HG02981 (cell line): ENCODE results near the gene CYP4X1.
"Not testable (repeated sequence)": the region's sequence is repeated elsewhere in the genome, so short reads cannot be mapped to it uniquely, and the experiment has no call there.

ENCODE experiments used
- ATAC-seq: cut with Tn5 transposase; IDR thresholded peaks from one replicate; pipeline ENCODE4 v1.9.1; 2021; ENCODE audit warnings: mild to moderate bottlenecking, moderate library complexity; ENCODE audit not compliant: unreplicated experiment

The CYP4X1 gene

DNA sequence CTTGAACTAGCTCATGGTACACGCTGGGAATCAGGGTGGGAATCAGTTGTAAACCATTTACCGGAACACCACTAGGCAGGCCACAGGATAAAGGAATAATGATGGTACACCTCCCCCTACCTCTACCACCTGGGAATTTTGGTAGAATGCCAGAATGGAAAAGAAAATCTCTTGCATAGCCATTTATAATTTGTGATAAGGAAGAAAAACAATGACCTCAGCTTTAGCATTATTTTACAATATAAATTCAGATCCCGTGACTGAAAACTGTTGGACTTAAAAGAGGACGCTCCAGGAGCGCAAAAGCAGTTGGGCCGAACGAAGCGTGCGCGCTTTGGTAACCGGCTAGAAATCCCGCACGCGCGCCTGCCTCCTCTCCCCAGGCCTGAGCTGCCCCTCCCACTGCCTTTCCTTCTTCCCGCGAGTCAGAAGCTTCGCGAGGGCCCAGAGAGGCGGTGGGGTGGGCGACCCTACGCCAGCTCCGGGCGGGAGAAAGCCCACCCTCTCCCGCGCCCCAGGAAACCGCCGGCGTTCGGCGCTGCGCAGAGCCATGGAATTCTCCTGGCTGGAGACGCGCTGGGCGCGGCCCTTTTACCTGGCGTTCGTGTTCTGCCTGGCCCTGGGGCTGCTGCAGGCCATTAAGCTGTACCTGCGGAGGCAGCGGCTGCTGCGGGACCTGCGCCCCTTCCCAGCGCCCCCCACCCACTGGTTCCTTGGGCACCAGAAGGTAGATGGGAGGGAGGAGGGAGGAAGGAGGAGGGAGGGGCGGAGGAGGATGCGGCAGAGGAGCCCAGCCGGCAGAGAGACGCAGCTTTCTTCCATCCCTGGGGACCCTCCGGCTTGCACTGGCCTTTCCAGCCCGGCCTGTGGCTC lies at the start of gene CYP4X1:
CYP4X1 (plus strand) TSS at position 402 of the 873 bp plus-strand sequence; CDS start at position 551, 149 bp downstream.
- ATAC-seq: no peak

DNA sequence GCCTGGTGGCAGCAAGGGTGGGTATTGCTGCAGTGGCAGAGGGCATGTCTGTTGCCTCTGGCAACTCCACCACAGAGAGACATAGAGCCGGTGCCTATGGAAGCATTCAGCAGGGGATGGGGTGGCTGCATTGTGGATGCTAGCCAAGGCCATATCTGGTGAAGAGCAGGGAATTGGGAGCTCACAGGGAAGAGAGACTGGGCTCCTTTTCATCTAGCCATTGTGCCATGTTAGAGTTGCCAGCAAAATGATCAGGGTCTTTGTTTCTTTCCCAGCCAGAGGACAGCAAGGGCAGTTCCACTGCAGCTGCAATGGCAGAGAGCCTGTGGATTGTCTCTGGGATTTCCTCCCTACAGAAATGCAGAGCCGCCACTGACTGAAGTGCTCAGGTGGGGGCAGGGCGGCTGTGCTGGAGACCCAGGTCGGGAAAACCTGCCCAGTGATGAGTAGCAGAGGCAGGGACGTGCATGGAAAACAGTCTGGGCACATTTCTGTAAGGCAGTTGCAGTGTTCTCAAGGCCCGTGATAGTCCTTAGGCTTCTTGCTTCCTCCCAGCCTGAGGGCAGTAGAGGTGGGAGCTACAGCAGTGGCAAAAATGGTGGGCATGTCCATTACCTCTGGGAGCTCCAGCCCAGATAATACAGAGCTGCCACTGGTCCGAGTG lies 40.2 kb upstream of the CYP4X1 start:
- ATAC-seq: no peak

GRCh38 chr1:46983830-46984586 lies 39.5 kb upstream of the CYP4X1 start:
- no peak for ATAC-seq

GRCh38 chr1:46990541-46990940 lies 32.9 kb upstream of the CYP4X1 start:
- ATAC-seq: not testable (repeated sequence)

DNA sequence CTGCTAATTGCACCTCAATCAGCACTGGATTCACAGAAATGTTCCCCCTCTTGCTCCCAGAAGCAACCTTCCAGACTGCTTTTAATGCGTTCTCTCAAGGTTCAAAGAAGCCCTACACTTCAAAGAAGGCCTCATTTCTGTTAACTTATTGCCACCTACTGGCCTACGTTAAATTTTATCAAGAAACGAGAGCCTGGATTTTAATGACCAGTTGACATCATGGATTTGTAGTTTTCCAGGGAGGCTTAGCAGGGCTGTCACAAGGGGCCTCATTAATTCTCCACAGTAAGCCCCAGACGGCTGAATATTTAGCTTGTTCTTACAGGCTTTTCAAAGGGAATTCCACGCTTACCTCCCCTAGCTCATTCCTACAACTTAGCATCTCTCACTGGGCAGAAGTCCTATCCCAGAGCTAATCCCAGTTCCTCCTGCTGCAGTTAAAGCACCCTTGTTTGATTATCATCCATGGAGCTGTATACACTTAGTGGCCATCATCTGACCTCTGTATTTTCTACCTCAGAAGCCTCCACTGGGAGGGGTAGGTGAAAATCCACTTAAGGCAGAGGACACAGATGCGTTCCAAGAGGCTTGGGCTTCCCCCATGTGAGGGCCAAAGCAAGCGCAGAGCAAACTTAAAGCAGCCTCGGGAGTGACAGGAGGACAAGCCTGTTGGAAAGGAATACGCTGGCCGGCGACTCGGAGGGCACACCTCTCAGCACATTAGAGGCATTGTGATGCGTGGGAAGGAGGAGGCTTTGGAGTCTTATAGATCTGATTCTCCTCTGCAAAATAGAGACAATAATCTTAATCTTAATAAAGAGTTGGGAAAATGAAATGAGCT lies 32.2 kb upstream of the CYP4X1 start:
- no peak for ATAC-seq

GRCh38 chr1:46996659-46997281 lies 26.7 kb upstream of the CYP4X1 start:
- ATAC-seq: no peak

DNA sequence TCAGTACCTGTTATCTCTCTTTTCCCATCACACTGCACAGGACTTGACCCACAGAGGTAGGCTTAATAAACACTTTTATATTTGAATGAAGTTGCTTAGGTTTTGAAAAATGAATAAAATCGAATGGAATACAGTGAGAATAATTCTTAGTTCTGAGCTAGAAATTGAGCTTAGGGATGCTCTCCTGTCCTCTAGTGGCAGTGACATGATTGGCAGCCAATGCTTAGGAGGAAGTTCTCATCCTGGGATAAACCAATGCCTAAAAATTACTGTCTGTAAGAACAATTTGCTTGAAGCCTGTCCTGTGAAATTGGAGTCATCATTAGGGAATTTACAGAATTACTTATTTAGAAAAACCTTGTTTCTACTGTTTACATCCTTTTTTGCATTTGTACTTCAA lies 21.3 kb upstream of the CYP4X1 start:
- ATAC-seq: no peak

- no peak for ATAC-seq
These were observed 19.5 kb upstream of the CYP4X1 start for GRCh38 chr1:47003896-47004403.

DNA sequence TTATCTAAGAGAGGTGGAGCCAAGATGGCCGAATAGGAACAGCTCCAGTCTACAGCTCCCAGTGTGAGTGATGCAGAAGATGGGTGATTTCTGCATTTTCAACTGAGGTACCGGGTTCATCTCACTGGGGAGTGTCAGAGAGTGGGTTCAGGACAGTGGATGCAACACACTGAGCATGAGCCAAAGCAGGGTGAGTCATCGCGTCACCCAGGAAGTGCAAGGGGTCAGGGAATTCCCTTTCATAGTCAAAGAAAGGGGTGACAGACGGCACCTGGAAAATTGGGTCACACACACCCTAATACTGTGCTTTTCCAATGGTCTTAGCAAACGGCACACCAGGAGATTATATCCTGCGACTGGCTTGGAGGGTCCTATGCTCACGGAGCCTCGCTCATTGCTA lies 17.0 kb upstream of the CYP4X1 start:
- ATAC-seq: not testable (repeated sequence)

DNA sequence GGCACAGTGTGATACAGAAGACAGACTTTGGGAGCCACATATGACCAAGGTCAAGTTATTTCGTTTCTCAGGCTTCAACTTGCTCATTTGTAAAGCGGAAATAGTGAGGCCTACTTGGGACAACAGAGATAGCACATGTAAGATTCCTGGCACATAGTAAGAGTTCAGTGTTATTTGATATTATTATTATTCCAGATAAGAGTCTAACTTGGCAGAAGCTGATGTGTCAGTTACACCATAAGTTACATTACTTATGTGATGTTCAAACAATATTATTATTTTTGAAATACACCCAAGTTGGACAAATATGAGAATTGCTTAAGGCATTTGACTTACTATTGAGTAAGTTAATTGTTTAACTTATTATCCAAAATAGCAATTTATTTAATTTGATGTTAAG lies 10.2 kb upstream of the CYP4X1 start:
- no peak for ATAC-seq

DNA sequence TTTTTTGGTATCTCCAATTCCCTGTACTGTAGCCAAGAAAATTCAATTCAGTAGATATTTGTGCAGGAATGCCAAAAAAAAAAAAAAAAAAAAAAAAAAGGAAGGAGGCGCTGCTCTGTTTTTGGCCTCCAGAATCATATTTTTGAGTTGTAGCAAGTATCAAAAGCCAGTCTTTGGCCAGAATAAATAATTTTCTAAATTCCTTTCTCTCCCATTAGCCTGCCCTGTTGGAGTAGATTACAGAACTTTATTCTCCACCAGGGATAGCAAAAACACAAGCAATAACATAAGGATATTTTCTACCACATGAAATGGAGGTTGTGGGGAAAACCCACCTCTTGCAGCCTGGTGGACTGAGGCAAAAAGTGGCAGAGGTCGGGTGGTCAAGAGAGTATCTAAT lies 2.4 kb upstream of the CYP4X1 start:
- ATAC-seq: no peak

DNA sequence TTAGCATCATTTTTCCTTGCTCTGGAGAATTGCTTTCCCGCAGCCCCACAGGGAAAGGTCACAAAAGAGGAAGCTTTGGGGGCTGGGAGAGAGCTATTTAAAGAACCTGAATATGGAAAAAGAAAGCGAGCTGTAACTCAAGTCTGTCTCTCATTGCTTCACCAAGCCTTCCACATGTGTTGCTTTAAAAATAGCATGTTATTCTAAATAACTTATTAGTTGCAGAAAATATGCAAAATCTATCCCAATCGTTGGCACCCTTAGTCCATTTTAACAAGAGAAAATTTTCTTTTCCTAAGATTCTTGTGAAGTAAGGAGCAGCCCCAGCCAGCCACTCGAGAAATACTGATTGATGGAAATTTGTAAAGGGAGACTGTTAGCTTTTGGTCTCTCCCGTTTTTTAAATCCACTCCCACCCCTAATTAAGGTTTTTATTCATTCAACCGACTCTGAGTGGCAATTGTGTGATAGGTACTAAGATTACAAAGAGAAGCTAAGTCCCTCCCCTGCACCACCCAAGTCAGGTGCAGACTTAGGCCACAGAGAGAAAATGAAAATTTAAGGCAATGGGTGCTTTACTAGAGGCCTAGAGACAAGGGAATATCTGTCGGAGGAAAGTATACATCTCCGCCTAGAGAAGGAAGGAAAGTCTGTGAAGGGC lies 802 bp downstream of the CYP4X1 start:
- ATAC-seq: no peak

- ATAC-seq: no peak
These were observed 6.8 kb downstream of the CYP4X1 start for GRCh38 chr1:47030170-47030805.

GRCh38 chr1:47031059-47031458 lies 7.6 kb downstream of the CYP4X1 start:
- no peak for ATAC-seq

DNA sequence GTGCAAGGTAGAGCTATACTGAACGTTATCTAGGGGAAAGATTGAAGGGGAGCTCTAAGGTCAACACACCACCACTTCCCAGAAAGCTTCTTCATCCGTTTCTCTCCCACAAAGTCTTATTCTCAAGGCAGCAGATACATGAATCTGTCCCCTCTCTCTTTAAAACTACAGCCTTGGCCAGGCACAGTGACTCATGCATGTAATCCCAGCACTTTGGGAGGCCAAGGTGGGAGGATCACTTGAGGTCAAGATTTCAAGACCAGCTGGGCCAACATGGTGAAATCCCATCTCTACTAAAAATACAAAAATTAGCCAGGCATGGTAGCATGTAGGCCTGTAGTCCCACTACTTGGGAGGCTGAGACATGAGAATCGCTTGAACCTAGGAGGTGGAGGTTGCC lies 8.1 kb downstream of the CYP4X1 start:
- no peak for ATAC-seq

DNA sequence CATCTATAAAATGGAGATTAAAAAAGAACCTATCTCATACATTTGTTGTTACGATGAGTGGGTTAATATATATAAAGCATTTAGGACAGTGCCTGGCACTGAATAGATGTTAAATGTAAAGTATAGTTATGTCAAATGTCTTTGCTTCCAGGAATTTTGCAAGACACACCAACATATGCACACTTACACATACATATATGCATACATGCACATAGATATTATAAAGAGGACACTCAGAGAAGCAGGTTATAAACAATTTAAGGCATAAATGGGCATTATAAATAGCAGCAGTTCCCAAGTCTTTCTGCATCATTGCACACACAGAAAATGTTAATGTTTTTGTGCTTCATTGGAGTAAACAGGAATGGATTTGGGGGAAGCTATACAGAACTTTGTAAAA lies 13.3 kb downstream of the CYP4X1 start:
- ATAC-seq: no peak

DNA sequence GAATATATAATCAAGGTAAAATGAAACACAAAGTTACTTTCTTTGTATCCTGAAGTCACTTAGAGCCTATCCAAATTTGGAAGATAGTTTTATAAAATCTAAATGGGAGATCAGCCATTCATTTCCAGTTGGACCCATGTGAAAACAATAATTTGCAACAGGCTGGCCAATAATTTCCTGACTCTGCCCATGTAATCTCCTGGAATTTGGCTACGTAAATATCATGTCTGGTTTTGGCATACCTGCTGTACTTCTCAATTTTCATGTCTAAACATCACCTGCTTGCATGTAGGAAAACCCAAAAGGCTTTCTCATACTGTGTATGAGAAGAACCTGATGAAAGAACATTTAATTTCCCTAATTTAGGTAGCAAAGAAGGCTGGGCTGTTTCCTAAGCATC lies 35.9 kb downstream of the CYP4X1 start:
- ATAC-seq: no peak

DNA sequence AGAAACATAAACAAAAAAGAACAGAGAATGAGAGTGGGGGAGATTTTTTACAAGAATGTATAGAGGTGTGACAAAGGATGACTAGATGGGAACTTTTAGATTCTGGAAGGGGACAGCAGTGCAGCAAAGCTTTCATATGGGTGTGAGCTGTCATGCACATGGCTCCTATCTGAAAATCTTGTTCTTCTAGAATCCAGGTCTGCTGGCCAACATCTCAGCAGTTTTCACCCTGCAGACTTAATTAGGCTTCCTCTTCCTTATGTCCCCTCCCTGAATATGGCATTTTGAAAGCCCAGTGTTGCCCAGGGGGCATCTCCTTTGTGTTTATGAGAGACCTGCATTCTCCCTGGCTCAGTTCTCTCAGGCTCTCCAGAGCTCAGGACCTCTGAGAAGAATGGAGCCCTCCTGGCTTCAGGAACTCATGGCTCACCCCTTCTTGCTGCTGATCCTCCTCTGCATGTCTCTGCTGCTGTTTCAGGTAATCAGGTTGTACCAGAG lies 43.7 kb downstream of the CYP4X1 start, which contains the start of gene CYP4Z1:
CYP4Z1 (plus strand) TSS at position 135 of the 498 bp plus-strand sequence; CDS start at position 395, 260 bp downstream.
- ATAC-seq: no peak

GRCh38 chr1:47069080-47069479 lies 45.6 kb downstream of the CYP4X1 start:
- not testable (repeated sequence) for ATAC-seq
